K562 (cell line): ENCODE results near the gene SULT2B1. TPM values are rescaled to one million over a fixed set of nuclear protein-coding genes. Genes with fewer than 3 reads are reported as not detected.

Experiments used
- ARNT ChIP-seq, 2 experiments: fragments of 450-650 bp; IDR thresholded peaks; 2 replicates each; pipeline ENCODE4 v1.6.1; 2016; ENCODE audit warnings: mild to moderate bottlenecking in 1 of 2
- CHCHD3 ChIP-seq: fragments of 250-450 bp; sonication (Bioruptor Pico); IDR thresholded peaks from 2 replicates; pipeline ENCODE4 v2.1.2; 2022; ENCODE audit warnings: mild to moderate bottlenecking
- DNMT1 ChIP-seq: fragments of 450-650 bp; IDR thresholded peaks from 2 replicates; pipeline ENCODE4 v1.6.1; 2016; ENCODE audit warnings: antibody characterized with exemption, mild to moderate bottlenecking
- HLTF ChIP-seq: fragments of 450-650 bp; IDR thresholded peaks from 2 replicates; pipeline ENCODE4 v1.6.1; 2016
- KDM2B ChIP-seq: fragments of 250-450 bp; sonication (Bioruptor Pico); IDR thresholded peaks from 2 replicates; pipeline ENCODE4 v1.8.0; 2021; ENCODE audit warnings: mild to moderate bottlenecking, moderate library complexity
- MBD2 ChIP-seq: sonication (generic); IDR thresholded peaks from 2 replicates; pipeline ENCODE4 v1.6.1; 2016; ENCODE audit warnings: low read depth, borderline replicate concordance
- NFIC ChIP-seq: fragments of 450-650 bp; IDR thresholded peaks from 2 replicates; pipeline ENCODE4 v1.6.1; 2017; ENCODE audit warnings: mild to moderate bottlenecking, inconsistent platforms
- RAD21 ChIP-seq, 2 experiments: fragments of 250-450 bp in 1 of 2; fragments of 450-650 bp in 1 of 2; sonication (Bioruptor Pico) in 1 of 2; formaldehyde crosslinking in 1 of 2; IDR thresholded peaks in 1 of 2; conservative IDR thresholded peaks in 1 of 2; 2 replicates each; pipeline versions ENCODE4 v1.4.0 to v1.8.0; 2020 to 2022; ENCODE audit warnings: mild to moderate bottlenecking in 2 of 2, moderate library complexity in 1 of 2
- RUNX1 ChIP-seq: sonication (generic); IDR thresholded peaks from 2 replicates; pipeline ENCODE4 v1.6.1; 2016; ENCODE audit warnings: antibody characterized with exemption, low read depth
- SMAD2 ChIP-seq: fragments of 150-350 bp; IDR thresholded peaks from 2 replicates; pipeline ENCODE4 v1.6.1; 2014; ENCODE audit warnings: low read depth, mild to moderate bottlenecking, low read length
- SRSF1 ChIP-seq: fragments of 200-400 bp; formaldehyde crosslinking; IDR thresholded peaks from 2 replicates; pipeline ENCODE4 v1.6.1; 2017; ENCODE audit warnings: mild to moderate bottlenecking, low read depth, low read length, moderate library complexity
- TOE1 ChIP-seq, 2 experiments: fragments of 450-650 bp in 1 of 2; sonication (generic) in 1 of 2; formaldehyde crosslinking in 1 of 2; IDR thresholded peaks; 2 replicates each; pipeline versions ENCODE4 v1.7.1 to v1.8.0; 2016 to 2022; ENCODE audit warnings: borderline replicate concordance in 2 of 2, mild to moderate bottlenecking in 2 of 2, antibody characterized with exemption in 1 of 2, inconsistent platforms in 1 of 2, low read depth in 1 of 2, missing genetic modification reagents in 1 of 2, moderate library complexity in 1 of 2
- ZFPM2 ChIP-seq: fragments of 250-450 bp; sonication (Bioruptor Pico); IDR thresholded peaks from 2 replicates; pipeline ENCODE4 v1.5.1; 2022; ENCODE audit warnings: mild to moderate bottlenecking
- ZNF134 ChIP-seq: fragments of 250-450 bp; sonication (Bioruptor Pico); conservative IDR thresholded peaks from 2 replicates; pipeline ENCODE4 v1.4.0; 2020
- ZNF232 ChIP-seq: sonication (generic); formaldehyde crosslinking; IDR thresholded peaks from 2 replicates; pipeline ENCODE4 v1.8.0; 2022; ENCODE audit warnings: mild to moderate bottlenecking, missing genetic modification reagents
- ZNF408 ChIP-seq: fragments of 250-450 bp; sonication (Bioruptor Pico); IDR thresholded peaks from 2 replicates; pipeline ENCODE4 v1.4.0; 2020; ENCODE audit warnings: low read depth, mild to moderate bottlenecking, moderate library complexity
- ZNF436 ChIP-seq: fragments of 250-450, 450-650 bp; sonication (Bioruptor Pico); formaldehyde crosslinking; IDR thresholded peaks from 2 replicates; pipeline ENCODE4 v1.7.0; 2020; ENCODE audit warnings: mild to moderate bottlenecking
- polyA plus RNA-seq, 8 experiments: library from polyadenylated mRNA; depleted of rRNA in 4 of 8; stranded (reverse) in 5 of 8; unstranded in 3 of 8; fragments of >200 nt; fragmentation: Nextera tagmentation in 2 of 8; fragmentation: Illumina TruSeq in 1 of 8; extraction: Ambion mirVana in 2 of 8; extraction: Trizol in 1 of 8; gene quantifications; 2 replicates each; pipeline versions ENCODE4 v1.2.1 to v1.2.3, GENCODE V29; 2011 to 2014; ENCODE audit warnings: inconsistent platforms in 1 of 8, missing spikeins in 1 of 8
- total RNA-seq, 7 experiments: library from RNA; depleted of rRNA in 6 of 7; stranded (reverse); fragments of >200 nt in 6 of 7; fragmentation: Illumina TruSeq in 2 of 7; extraction: Trizol in 2 of 7; gene quantifications; 2 replicates each; pipeline versions ENCODE4 v1.2.1 to v1.2.3, GENCODE V29; 2011 to 2021; ENCODE audit warnings: low replicate concordance in 1 of 7
- TF ChIP-seq, protein P1 (sequence below), 3 experiments: fragments of 200-800 bp in 1 of 3; fragments of 250-450 bp in 1 of 3; fragments of 450-650 bp in 1 of 3; sonication (Bioruptor Pico) in 1 of 3; sonication (Bioruptor generic) in 1 of 3; formaldehyde crosslinking in 1 of 3; IDR thresholded peaks; 2 replicates each; pipeline versions ENCODE4 v1.6.1 to v1.8.0; 2016 to 2022; ENCODE audit warnings: mild to moderate bottlenecking in 2 of 3, missing genetic modification characterization in 2 of 3, missing compliant biosample characterization in 1 of 3, moderate library complexity in 1 of 3
- TF ChIP-seq, protein P2 (sequence below): sonication (generic); formaldehyde crosslinking; IDR thresholded peaks from 2 replicates; pipeline ENCODE4 v1.8.1; 2023; ENCODE audit warnings: mild to moderate bottlenecking, missing genetic modification reagents
- TF ChIP-seq, protein P3 (sequence below): IDR thresholded peaks from 2 replicates; pipeline ENCODE4 v1.6.1; 2014; ENCODE audit warnings: antibody characterized with exemption
- TF ChIP-seq, protein P4 (sequence below): fragments of 450-650 bp; formaldehyde crosslinking; IDR thresholded peaks from 2 replicates; pipeline ENCODE4 v1.4.0; 2022; ENCODE audit warnings: mild to moderate bottlenecking, moderate library complexity

SULT2B1 gene
- total and polyA plus RNA-seq, 9 of the 15 experiments (the other 6 are each of a cell fraction or from before 2014, with no cell fraction given): 0.09 to 0.62 (median 0.22) TPM; not detected in 2

GRCh38 chr19:48637449-48637947 is 85.5 kb downstream of the SULT2B1 start (continued):
- TF ChIP-seq RUNX1: no peak
- TF ChIP-seq, protein P1, sequence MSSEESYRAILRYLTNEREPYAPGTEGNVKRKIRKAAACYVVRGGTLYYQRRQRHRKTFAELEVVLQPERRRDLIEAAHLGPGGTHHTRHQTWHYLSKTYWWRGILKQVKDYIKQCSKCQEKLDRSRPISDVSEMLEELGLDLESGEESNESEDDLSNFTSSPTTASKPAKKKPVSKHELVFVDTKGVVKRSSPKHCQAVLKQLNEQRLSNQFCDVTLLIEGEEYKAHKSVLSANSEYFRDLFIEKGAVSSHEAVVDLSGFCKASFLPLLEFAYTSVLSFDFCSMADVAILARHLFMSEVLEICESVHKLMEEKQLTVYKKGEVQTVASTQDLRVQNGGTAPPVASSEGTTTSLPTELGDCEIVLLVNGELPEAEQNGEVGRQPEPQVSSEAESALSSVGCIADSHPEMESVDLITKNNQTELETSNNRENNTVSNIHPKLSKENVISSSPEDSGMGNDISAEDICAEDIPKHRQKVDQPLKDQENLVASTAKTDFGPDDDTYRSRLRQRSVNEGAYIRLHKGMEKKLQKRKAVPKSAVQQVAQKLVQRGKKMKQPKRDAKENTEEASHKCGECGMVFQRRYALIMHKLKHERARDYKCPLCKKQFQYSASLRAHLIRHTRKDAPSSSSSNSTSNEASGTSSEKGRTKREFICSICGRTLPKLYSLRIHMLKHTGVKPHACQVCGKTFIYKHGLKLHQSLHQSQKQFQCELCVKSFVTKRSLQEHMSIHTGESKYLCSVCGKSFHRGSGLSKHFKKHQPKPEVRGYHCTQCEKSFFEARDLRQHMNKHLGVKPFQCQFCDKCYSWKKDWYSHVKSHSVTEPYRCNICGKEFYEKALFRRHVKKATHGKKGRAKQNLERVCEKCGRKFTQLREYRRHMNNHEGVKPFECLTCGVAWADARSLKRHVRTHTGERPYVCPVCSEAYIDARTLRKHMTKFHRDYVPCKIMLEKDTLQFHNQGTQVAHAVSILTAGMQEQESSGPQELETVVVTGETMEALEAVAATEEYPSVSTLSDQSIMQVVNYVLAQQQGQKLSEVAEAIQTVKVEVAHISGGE (CRISPR knock-in tag; IDR thresholded peaks at IDR 0.05): no peak; a peak in 1 of 6 replicates
- TF ChIP-seq DNMT1: no peak
- TF ChIP-seq ZFPM2 (CRISPR knock-in tag): no peak
- no peak for TF ChIP-seq SMAD2
- TF ChIP-seq ZNF134: no peak
- no peak for TF ChIP-seq NFIC
- no peak for TF ChIP-seq ZNF408 (CRISPR knock-in tag)
- TF ChIP-seq HLTF: no peak
- peak; percentile 98 for TF ChIP-seq ZNF232
- peak; percentile 92 for TF ChIP-seq TOE1 (IDR thresholded peaks at IDR 0.05; ENCODE audit: borderline replicate concordance)
- TF ChIP-seq TOE1 (CRISPR knock-in tag; IDR thresholded peaks at IDR 0.05; ENCODE audit: borderline replicate concordance, low read depth): no peak
- TF ChIP-seq KDM2B (CRISPR knock-in tag): no peak
- TF ChIP-seq ZNF436 (CRISPR knock-in tag): no peak
- TF ChIP-seq MBD2: peak; percentile 92; the same call in 1 of the 2 replicates
- TF ChIP-seq, protein P2, sequence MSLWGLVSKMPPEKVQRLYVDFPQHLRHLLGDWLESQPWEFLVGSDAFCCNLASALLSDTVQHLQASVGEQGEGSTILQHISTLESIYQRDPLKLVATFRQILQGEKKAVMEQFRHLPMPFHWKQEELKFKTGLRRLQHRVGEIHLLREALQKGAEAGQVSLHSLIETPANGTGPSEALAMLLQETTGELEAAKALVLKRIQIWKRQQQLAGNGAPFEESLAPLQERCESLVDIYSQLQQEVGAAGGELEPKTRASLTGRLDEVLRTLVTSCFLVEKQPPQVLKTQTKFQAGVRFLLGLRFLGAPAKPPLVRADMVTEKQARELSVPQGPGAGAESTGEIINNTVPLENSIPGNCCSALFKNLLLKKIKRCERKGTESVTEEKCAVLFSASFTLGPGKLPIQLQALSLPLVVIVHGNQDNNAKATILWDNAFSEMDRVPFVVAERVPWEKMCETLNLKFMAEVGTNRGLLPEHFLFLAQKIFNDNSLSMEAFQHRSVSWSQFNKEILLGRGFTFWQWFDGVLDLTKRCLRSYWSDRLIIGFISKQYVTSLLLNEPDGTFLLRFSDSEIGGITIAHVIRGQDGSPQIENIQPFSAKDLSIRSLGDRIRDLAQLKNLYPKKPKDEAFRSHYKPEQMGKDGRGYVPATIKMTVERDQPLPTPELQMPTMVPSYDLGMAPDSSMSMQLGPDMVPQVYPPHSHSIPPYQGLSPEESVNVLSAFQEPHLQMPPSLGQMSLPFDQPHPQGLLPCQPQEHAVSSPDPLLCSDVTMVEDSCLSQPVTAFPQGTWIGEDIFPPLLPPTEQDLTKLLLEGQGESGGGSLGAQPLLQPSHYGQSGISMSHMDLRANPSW (CRISPR knock-in tag): 0 out of 2 replicates have a peak, but pooled peaks have one; percentile 62
- TF ChIP-seq, protein P3, sequence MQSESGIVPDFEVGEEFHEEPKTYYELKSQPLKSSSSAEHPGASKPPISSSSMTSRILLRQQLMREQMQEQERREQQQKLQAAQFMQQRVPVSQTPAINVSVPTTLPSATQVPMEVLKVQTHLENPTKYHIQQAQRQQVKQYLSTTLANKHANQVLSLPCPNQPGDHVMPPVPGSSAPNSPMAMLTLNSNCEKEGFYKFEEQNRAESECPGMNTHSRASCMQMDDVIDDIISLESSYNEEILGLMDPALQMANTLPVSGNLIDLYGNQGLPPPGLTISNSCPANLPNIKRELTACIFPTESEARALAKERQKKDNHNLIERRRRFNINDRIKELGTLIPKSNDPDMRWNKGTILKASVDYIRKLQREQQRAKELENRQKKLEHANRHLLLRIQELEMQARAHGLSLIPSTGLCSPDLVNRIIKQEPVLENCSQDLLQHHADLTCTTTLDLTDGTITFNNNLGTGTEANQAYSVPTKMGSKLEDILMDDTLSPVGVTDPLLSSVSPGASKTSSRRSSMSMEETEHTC: no peak
- no peak for TF ChIP-seq CHCHD3 (CRISPR knock-in tag)
- no peak for TF ChIP-seq SRSF1
- TF ChIP-seq, protein P4, sequence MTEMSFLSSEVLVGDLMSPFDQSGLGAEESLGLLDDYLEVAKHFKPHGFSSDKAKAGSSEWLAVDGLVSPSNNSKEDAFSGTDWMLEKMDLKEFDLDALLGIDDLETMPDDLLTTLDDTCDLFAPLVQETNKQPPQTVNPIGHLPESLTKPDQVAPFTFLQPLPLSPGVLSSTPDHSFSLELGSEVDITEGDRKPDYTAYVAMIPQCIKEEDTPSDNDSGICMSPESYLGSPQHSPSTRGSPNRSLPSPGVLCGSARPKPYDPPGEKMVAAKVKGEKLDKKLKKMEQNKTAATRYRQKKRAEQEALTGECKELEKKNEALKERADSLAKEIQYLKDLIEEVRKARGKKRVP: no peak
- TF ChIP-seq ARNT (IDR thresholded peaks at IDR 0.05): peak in 1 of 2 experiments; percentile 81; a peak in 1 of 4 replicates
- TF ChIP-seq RAD21 (CRISPR knock-in tag; conservative IDR thresholded peaks at IDR 0.05 in 1 of 2, IDR thresholded peaks at IDR 0.05 in 1 of 2): no peak
